HG03095 (cell line): ENCODE results near the gene RALGAPA1.

Source experiments
- ATAC-seq: cut with Tn5 transposase; IDR thresholded peaks from one replicate; pipeline ENCODE4 v1.9.1; 2021; ENCODE audit warnings: moderate library complexity; ENCODE audit not compliant: unreplicated experiment

Gene RALGAPA1

GRCh38 chr14:35503646-35504045, 305.4 kb downstream of the RALGAPA1 start:
- no peak for ATAC-seq

- ATAC-seq: no peak
Measured at GRCh38 chr14:35499180-35499579, 309.9 kb downstream of the RALGAPA1 start.

GRCh38 chr14:35495278-35495677, 313.8 kb downstream of the RALGAPA1 start:
- no peak for ATAC-seq

- no peak for ATAC-seq
Measured at GRCh38 chr14:35492569-35493014, 316.5 kb downstream of the RALGAPA1 start.
